ENCODE data around the gene FOXP2.
"Not testable (repeated sequence)": the region's sequence is repeated elsewhere in the genome, so short reads cannot be mapped to it uniquely, and the experiment has no call there.

FOXP2 gene

DNA sequence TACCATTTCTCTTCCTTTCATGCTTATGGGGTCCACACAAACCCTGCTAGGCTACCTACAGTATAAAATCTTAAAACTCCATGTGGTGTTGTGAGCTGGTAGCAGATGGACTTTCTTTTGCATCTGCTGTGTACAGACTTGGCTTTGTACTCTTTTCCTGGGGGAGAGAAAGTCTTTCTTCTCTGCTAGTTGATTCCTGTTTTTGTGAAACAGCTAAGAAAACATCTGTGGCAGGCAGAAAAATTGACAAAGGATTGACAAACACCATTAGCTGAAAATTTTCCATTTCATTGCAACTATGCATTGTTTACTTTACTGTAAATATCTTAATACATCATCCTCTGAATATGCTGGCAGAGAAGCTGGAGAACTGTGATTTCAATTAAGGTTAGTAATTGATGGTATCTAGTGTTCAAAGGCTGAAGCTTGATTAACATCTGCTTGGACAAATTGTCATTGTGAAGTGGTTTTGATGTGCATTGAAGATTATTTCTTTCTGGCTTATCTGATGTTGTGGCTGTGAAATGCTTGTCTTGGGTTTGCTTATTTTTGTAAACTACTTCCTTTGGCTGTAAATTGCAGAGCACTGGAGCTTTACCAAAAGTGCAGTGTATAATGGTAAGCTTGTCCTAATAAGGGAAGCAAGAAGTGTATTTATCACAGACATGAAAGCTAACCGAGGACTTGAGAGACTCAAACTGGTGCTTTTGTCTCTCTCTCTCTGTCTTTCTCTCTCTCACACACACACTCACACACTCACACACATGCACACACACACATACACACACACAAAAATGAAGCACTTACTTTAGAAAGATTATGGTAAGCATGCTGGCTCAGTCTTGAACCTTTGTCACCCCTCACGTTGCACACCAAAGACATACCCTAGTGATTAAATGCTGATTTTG lies at the start of gene FOXP2:
Gene FOXP2 (plus strand): TSS at position 660 of the 908 bp plus-strand sequence. CDS start 11,697 bp downstream, outside the sequence.
- no peak for DNase-seq

- DNase-seq = no peak
Observed at GRCh38 chr7:114365791-114366190, 48.8 kb upstream of the FOXP2 start.

DNA sequence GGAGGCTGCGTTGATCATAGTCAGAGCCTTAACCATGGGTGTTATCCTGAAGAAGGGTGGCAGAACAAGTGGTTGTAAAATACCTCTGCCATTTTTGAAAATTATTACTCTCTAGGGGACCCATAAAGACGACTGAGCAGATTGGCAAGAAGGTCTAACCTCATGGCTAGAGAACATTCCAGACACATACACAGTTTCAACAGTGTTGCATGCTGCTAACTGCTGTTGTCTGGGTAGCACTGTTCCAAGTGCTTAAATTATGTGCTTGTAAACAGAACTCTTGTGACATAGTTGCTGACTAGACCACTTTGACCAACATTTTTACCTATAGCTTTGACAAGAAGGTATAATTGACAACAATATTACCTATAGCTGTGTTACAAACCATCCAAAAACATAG lies 46.1 kb upstream of the FOXP2 start:
- DNase-seq = no peak

- DNase-seq = no peak
Observed at GRCh38 chr7:114369294-114369693, 45.3 kb upstream of the FOXP2 start.

DNA sequence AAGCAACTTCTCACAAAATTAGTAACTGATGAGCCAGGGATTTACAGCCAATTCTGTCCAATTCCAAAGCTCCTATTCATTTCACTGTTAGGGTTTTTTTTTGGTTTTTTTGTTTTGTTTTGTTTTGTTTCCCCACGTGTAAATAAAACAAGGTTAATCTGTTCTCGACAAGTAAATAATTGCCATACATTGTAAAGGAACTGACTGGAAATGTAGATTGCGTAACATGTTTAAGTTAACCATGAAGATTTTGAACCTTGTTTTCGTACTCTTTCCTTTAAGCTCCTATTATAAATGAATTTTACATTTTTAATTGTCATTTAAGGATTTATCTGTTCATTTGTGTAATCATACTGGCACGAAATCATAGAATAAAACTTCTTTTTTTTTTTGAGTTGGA lies 42.0 kb upstream of the FOXP2 start:
- DNase-seq = no peak

GRCh38 chr7:114375907-114376306 lies 38.7 kb upstream of the FOXP2 start:
- DNase-seq = no peak

GRCh38 chr7:114383946-114384345 lies 30.7 kb upstream of the FOXP2 start:
- DNase-seq = not testable (repeated sequence)

DNA sequence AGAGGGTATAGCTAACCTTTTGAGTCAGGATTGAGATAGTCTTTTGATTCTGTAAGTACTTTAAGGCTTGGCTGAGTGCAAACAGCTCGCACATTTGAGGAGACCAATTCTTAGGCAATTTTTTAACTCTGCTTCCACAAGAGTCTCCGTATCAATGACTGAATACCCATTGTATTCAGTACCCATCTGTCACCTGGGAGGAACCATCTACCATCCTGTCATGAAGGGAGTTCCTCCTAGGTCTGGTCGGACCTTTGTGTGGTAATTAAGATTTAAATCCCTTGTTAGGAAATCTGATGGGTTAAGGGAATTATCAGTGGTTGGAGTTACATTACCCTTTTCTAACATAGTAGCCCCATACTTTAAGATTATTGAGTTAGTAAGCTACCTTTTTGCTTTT lies 30.3 kb upstream of the FOXP2 start:
- not testable (repeated sequence) for DNase-seq

DNA sequence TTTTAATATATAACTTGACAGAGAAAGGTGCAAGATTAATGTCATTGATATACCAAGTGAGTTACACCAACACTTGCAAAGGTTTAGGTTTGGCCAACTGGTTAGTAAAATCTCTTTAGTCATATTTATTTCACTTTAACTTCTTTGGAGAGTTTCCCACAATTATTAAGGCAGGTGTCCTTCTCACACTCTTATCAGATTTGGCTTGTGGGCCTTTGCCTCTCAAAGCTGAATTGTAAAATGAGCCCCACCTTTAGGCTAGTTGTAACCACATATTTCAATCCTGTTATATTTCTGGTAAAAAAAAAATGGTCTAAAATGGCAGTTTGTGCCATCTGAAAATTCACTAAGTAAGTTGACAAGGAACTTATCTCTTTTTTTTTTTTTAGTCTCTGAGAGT lies 26.6 kb upstream of the FOXP2 start:
- DNase-seq = no peak

GRCh38 chr7:114392686-114393085 lies 21.9 kb upstream of the FOXP2 start:
- no peak for DNase-seq

- no peak for DNase-seq
Observed at GRCh38 chr7:114402876-114403635, 11.6 kb upstream of the FOXP2 start.

- no peak for DNase-seq
Observed at GRCh38 chr7:114405427-114405826, 9.2 kb upstream of the FOXP2 start.

GRCh38 chr7:114409750-114410149 lies 4.9 kb upstream of the FOXP2 start:
- DNase-seq = no peak

- no peak for DNase-seq
Observed at GRCh38 chr7:114412548-114412947, 2.1 kb upstream of the FOXP2 start.

DNA sequence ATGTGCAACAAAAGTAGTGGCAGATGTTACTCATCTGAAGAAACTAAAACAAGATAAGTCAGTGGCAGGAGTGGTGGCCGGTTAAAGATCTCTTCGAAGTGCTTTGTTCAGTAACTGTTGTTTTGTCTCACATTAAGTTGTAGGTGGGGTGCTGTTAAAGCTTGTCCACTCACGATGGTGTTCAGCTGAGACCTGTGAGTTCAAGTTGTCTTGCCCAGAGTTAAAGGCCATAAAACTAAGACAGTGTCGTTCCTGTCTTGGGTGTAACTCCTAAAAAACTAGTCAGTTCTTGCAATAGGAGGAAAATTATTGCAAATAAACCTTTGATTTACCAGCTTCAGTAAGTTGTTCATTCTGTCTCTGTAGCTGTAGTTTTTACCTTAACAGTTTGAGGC lies 857 bp upstream of the FOXP2 start:
- DNase-seq = no peak

DNA sequence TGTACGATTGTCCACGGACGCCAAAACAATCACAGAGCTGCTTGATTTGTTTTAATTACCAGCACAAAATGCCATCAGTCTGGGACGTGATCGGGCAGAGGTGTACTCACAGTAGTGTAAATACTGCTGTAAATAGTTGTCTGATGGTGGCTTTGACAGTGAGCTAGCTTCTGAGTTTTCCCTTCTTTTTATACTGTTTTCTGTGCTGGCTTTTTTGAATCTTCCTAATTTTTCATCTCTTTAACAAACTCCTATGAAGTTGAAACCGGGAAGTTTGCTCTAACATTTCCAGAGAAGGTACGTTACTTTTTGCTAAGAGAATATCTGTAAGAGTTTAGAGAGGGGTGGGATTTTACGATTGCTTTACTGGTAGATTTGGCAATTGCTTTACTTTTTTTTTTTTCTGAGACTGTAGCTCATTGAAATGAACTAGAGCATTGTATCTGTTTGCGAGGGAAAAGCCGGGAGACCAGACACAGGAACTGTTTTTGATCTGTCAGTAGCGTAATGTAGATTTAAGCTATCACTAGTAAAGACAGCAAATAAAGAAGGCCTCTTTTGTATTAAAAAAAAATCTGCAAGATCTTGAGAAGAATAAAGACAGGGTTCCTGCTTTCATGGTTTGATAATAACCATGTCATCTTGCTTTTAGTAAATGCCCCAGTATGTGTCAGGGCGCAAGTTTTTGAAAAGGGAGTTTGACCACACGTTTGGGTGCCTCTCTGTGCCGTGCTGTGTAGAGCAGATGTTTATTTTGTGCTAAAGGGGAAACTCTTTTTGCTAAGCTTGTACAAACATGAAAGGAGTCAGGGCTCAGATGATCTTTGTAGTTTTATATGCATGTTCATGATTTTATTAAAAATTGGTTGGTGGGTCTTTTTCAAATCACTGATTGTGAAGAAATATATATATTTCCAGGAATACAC lies 712 bp downstream of the FOXP2 start:
- DNase-seq = no peak

DNA sequence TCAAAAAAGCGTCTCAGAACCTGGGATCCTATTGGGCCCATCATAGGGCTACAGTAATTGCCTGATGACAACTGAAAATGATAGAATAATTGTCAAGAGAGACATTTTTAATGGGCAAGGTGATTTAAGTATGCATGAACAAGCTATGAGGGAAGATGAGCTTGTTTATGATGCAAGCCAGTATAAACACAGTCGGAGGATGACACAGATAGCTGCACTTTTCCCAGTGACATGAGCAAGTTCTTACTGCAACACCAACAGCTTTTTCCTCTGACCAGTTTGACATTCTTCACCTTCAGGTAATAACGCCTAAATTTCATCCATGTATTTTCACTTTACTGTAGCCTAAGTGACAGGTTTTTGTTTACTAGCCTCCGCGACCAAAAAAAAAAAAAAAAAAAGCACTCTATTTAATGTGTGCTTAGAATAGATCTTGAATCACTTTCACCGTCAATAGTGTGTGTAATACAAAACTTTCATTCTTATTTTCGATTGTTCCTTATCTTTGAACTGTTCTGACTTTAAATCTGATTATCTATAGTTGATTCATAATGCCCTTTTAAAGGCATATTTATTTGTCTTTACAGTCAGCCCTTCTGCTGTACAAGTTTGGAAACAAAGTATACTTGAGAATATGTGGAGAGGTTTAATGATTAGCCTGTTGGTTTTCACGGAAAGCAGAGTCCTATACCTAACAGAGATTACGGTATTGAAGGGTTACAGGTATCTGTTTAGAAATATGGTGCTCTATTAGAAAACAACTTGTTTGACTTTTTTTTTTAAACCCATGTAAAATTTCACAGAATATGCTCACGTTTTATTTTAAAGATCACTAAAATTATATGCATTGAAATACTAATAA lies 1.7 kb downstream of the FOXP2 start:
- DNase-seq = no peak

GRCh38 chr7:114417290-114417689 lies 2.7 kb downstream of the FOXP2 start:
- no peak for DNase-seq

GRCh38 chr7:114418117-114418516 lies 3.5 kb downstream of the FOXP2 start:
- DNase-seq = no peak

GRCh38 chr7:114419441-114420272 lies 5.0 kb downstream of the FOXP2 start:
- DNase-seq = no peak
